ENCODE data around the gene JAZF1.

GRCh38 chr7:28075674-28076358 is 104.8 kb downstream of the JAZF1 start:
- no peak for TF ChIP-seq CTCF (IDR thresholded peaks at IDR 0.05; ENCODE audit: insufficient read depth, low read length)
- no peak for TF ChIP-seq REST (IDR thresholded peaks at IDR 0.05; ENCODE audit: insufficient replicate concordance, low read depth)
- TF ChIP-seq POLR2AphosphoS5 (IDR thresholded peaks at IDR 0.05; ENCODE audit: low read depth): no peak
- no peak for TF ChIP-seq GABPA (IDR thresholded peaks at IDR 0.05; ENCODE audit: low read depth)
- no peak for TF ChIP-seq SPI1 (IDR thresholded peaks at IDR 0.05; ENCODE audit: borderline replicate concordance, low read depth)

Data from HL-60 (cell line).